Measurements from ENCODE around the gene ALMS1.
"Not testable (repeated sequence)": the region's sequence is repeated elsewhere in the genome, so short reads cannot be mapped to it uniquely, and the experiment has no call there.

The ALMS1 gene

GRCh38 chr2:73449404-73449803 lies 63.8 kb downstream of the ALMS1 start:
- H3K27me3 ChIP-seq (ENCODE audit: control insufficient read depth in 1 of 2, insufficient read depth in 2 of 2, low read length in 2 of 2) = no peaks in the 10 kb centered on the region
- H3K27ac ChIP-seq (ENCODE audit: low read length) = no peak overlapping the region
- H3K9ac ChIP-seq (ENCODE audit: low read length in 2 of 2) = no peak overlapping the region
- no peaks in the 10 kb centered on the region for H3K9me3 ChIP-seq (ENCODE audit: control insufficient read depth in 2 of 2, low read length in 2 of 2)
- H3K4me3 ChIP-seq (ENCODE audit: low read length in 2 of 2) = no peak overlapping the region
- no peaks in the 10 kb centered on the region for H3K4me1 ChIP-seq (ENCODE audit: control insufficient read depth, insufficient read depth, low read length)
- peaks cover 24 to 25% of the 10 kb centered on the region in 2 donors for H3K36me3 ChIP-seq (ENCODE audit: control insufficient read depth in 2 of 2, insufficient read depth in 2 of 2, low read length in 2 of 2)

- H3K27me3 ChIP-seq (ENCODE audit: control insufficient read depth in 1 of 2, insufficient read depth in 2 of 2, low read length in 2 of 2) = no peaks in the 10 kb centered on the region
- no peak overlapping the region for H3K27ac ChIP-seq (ENCODE audit: low read length)
- no peaks in the 10 kb centered on the region for H3K9me3 ChIP-seq (ENCODE audit: control insufficient read depth in 2 of 2, low read length in 2 of 2)
- H3K36me3 ChIP-seq (ENCODE audit: control insufficient read depth in 2 of 2, insufficient read depth in 2 of 2, low read length in 2 of 2) = peaks cover 24 to 31% of the 10 kb centered on the region in 2 donors
- no peak overlapping the region for H3K9ac ChIP-seq (ENCODE audit: low read length in 2 of 2)
- no peak overlapping the region for H3K4me3 ChIP-seq (ENCODE audit: low read length in 2 of 2)
- H3K4me1 ChIP-seq (ENCODE audit: control insufficient read depth, insufficient read depth, low read length) = no peaks in the 10 kb centered on the region
These were observed 65.8 kb downstream of the ALMS1 start for GRCh38 chr2:73451263-73451972.

GRCh38 chr2:73457982-73458381 lies 72.3 kb downstream of the ALMS1 start:
- peaks cover 0 to 6% of the 10 kb centered on the region in 2 donors for H3K36me3 ChIP-seq (ENCODE audit: control insufficient read depth in 2 of 2, insufficient read depth in 2 of 2, low read length in 2 of 2)
- H3K4me1 ChIP-seq (ENCODE audit: control insufficient read depth, insufficient read depth, low read length) = no peaks in the 10 kb centered on the region
- no peaks in the 10 kb centered on the region for H3K27me3 ChIP-seq (ENCODE audit: control insufficient read depth in 1 of 2, insufficient read depth in 2 of 2, low read length in 2 of 2)
- no peak overlapping the region for H3K27ac ChIP-seq (ENCODE audit: low read length)
- no peak overlapping the region for H3K9ac ChIP-seq (ENCODE audit: low read length in 2 of 2)
- no peak overlapping the region for H3K4me3 ChIP-seq (ENCODE audit: low read length in 2 of 2)
- no peaks in the 10 kb centered on the region for H3K9me3 ChIP-seq (ENCODE audit: control insufficient read depth in 2 of 2, low read length in 2 of 2)

GRCh38 chr2:73462388-73462787 lies 76.8 kb downstream of the ALMS1 start:
- H3K9ac ChIP-seq (ENCODE audit: low read length in 2 of 2); H3K27ac ChIP-seq (ENCODE audit: low read length); H3K27me3 ChIP-seq (ENCODE audit: control insufficient read depth in 1 of 2, insufficient read depth in 2 of 2, low read length in 2 of 2); H3K36me3 ChIP-seq (ENCODE audit: control insufficient read depth in 2 of 2, insufficient read depth in 2 of 2, low read length in 2 of 2); H3K9me3 ChIP-seq (ENCODE audit: control insufficient read depth in 2 of 2, low read length in 2 of 2); H3K4me3 ChIP-seq (ENCODE audit: low read length in 2 of 2); H3K4me1 ChIP-seq (ENCODE audit: control insufficient read depth, insufficient read depth, low read length): not testable (repeated sequence)

GRCh38 chr2:73468376-73468775 lies 82.7 kb downstream of the ALMS1 start:
- H3K4me3 ChIP-seq (ENCODE audit: low read length in 2 of 2) = no peak overlapping the region
- no peak overlapping the region for H3K27ac ChIP-seq (ENCODE audit: low read length)
- no peaks in the 10 kb centered on the region for H3K36me3 ChIP-seq (ENCODE audit: control insufficient read depth in 2 of 2, insufficient read depth in 2 of 2, low read length in 2 of 2)
- no peaks in the 10 kb centered on the region for H3K4me1 ChIP-seq (ENCODE audit: control insufficient read depth, insufficient read depth, low read length)
- H3K9me3 ChIP-seq (ENCODE audit: control insufficient read depth in 2 of 2, low read length in 2 of 2) = no peaks in the 10 kb centered on the region
- H3K27me3 ChIP-seq (ENCODE audit: control insufficient read depth in 1 of 2, insufficient read depth in 2 of 2, low read length in 2 of 2) = no peaks in the 10 kb centered on the region
- H3K9ac ChIP-seq (ENCODE audit: low read length in 2 of 2) = no peak overlapping the region

- H3K27ac ChIP-seq (ENCODE audit: low read length); H3K27me3 ChIP-seq (ENCODE audit: control insufficient read depth in 1 of 2, insufficient read depth in 2 of 2, low read length in 2 of 2); H3K4me3 ChIP-seq (ENCODE audit: low read length in 2 of 2); H3K4me1 ChIP-seq (ENCODE audit: control insufficient read depth, insufficient read depth, low read length); H3K36me3 ChIP-seq (ENCODE audit: control insufficient read depth in 2 of 2, insufficient read depth in 2 of 2, low read length in 2 of 2); H3K9me3 ChIP-seq (ENCODE audit: control insufficient read depth in 2 of 2, low read length in 2 of 2); H3K9ac ChIP-seq (ENCODE audit: low read length in 2 of 2): not testable (repeated sequence)
These were observed 98.2 kb downstream of the ALMS1 start for GRCh38 chr2:73483874-73484273.

GRCh38 chr2:73487112-73487657 lies 101.5 kb downstream of the ALMS1 start:
- H3K4me1 ChIP-seq (ENCODE audit: control insufficient read depth, insufficient read depth, low read length) = no peaks in the 10 kb centered on the region
- H3K9me3 ChIP-seq (ENCODE audit: control insufficient read depth in 2 of 2, low read length in 2 of 2) = no peaks in the 10 kb centered on the region
- peaks cover 10 to 14% of the 10 kb centered on the region in 2 donors for H3K36me3 ChIP-seq (ENCODE audit: control insufficient read depth in 2 of 2, insufficient read depth in 2 of 2, low read length in 2 of 2)
- H3K9ac ChIP-seq (ENCODE audit: low read length in 2 of 2) = no peak overlapping the region
- H3K27me3 ChIP-seq (ENCODE audit: control insufficient read depth in 1 of 2, insufficient read depth in 2 of 2, low read length in 2 of 2) = no peaks in the 10 kb centered on the region
- no peak overlapping the region for H3K4me3 ChIP-seq (ENCODE audit: low read length in 2 of 2)
- no peak overlapping the region for H3K27ac ChIP-seq (ENCODE audit: low read length)

- no peak overlapping the region for H3K27ac ChIP-seq (ENCODE audit: low read length)
- peaks cover 10 to 14% of the 10 kb centered on the region in 2 donors for H3K36me3 ChIP-seq (ENCODE audit: control insufficient read depth in 2 of 2, insufficient read depth in 2 of 2, low read length in 2 of 2)
- no peaks in the 10 kb centered on the region for H3K27me3 ChIP-seq (ENCODE audit: control insufficient read depth in 1 of 2, insufficient read depth in 2 of 2, low read length in 2 of 2)
- H3K9me3 ChIP-seq (ENCODE audit: control insufficient read depth in 2 of 2, low read length in 2 of 2) = no peaks in the 10 kb centered on the region
- no peak overlapping the region for H3K9ac ChIP-seq (ENCODE audit: low read length in 2 of 2)
- no peaks in the 10 kb centered on the region for H3K4me1 ChIP-seq (ENCODE audit: control insufficient read depth, insufficient read depth, low read length)
- no peak overlapping the region for H3K4me3 ChIP-seq (ENCODE audit: low read length in 2 of 2)
These were observed 102.4 kb downstream of the ALMS1 start for GRCh38 chr2:73488079-73488478.

GRCh38 chr2:73489053-73489452 lies 103.4 kb downstream of the ALMS1 start:
- Histone ChIP-seq H3K4me3 (ENCODE audit: low read length in 2 of 2) (no peak overlapping the region), H3K27me3 (ENCODE audit: control insufficient read depth in 1 of 2, insufficient read depth in 2 of 2, low read length in 2 of 2) (no peaks in the 10 kb centered on the region), H3K9ac (ENCODE audit: low read length in 2 of 2) (no peak overlapping the region), H3K27ac (ENCODE audit: low read length) (no peak overlapping the region), H3K4me1 (ENCODE audit: control insufficient read depth, insufficient read depth, low read length) (no peaks in the 10 kb centered on the region), H3K9me3 (ENCODE audit: control insufficient read depth in 2 of 2, low read length in 2 of 2) (no peaks in the 10 kb centered on the region), H3K36me3 (ENCODE audit: control insufficient read depth in 2 of 2, insufficient read depth in 2 of 2, low read length in 2 of 2) (peaks cover 10 to 14% of the 10 kb centered on the region in 2 donors)

- H3K9ac ChIP-seq (ENCODE audit: low read length in 2 of 2) = no peak overlapping the region
- no peak overlapping the region for H3K4me3 ChIP-seq (ENCODE audit: low read length in 2 of 2)
- H3K27ac ChIP-seq (ENCODE audit: low read length) = no peak overlapping the region
- no peaks in the 10 kb centered on the region for H3K4me1 ChIP-seq (ENCODE audit: control insufficient read depth, insufficient read depth, low read length)
- no peaks in the 10 kb centered on the region for H3K27me3 ChIP-seq (ENCODE audit: control insufficient read depth in 1 of 2, insufficient read depth in 2 of 2, low read length in 2 of 2)
- H3K36me3 ChIP-seq (ENCODE audit: control insufficient read depth in 2 of 2, insufficient read depth in 2 of 2, low read length in 2 of 2) = peaks cover 10 to 12% of the 10 kb centered on the region in 2 donors
- no peaks in the 10 kb centered on the region for H3K9me3 ChIP-seq (ENCODE audit: control insufficient read depth in 2 of 2, low read length in 2 of 2)
These were observed 108.4 kb downstream of the ALMS1 start for GRCh38 chr2:73494031-73494430.

GRCh38 chr2:73503992-73504570 lies 118.4 kb downstream of the ALMS1 start:
- Histone ChIP-seq H3K9ac (ENCODE audit: low read length in 2 of 2) (no peak overlapping the region), H3K27ac (ENCODE audit: low read length) (no peak overlapping the region), H3K27me3 (ENCODE audit: control insufficient read depth in 1 of 2, insufficient read depth in 2 of 2, low read length in 2 of 2) (no peaks in the 10 kb centered on the region)

More at GRCh38 chr2:73503992-73504570, 118.4 kb downstream of the ALMS1 start:
- H3K4me1 ChIP-seq (ENCODE audit: control insufficient read depth, insufficient read depth, low read length) = no peaks in the 10 kb centered on the region
- no peaks in the 10 kb centered on the region for H3K36me3 ChIP-seq (ENCODE audit: control insufficient read depth in 2 of 2, insufficient read depth in 2 of 2, low read length in 2 of 2)
- H3K4me3 ChIP-seq (ENCODE audit: low read length in 2 of 2) = no peak overlapping the region
- H3K9me3 ChIP-seq (ENCODE audit: control insufficient read depth in 2 of 2, low read length in 2 of 2) = no peaks in the 10 kb centered on the region
